Type B pancreatic cell (in vitro differentiated cells): ENCODE results near the gene GHR. TPM values are rescaled to one million over a fixed set of nuclear protein-coding genes. Genes with fewer than 3 reads are reported as not detected.

ENCODE experiments used
- DNase-seq: peaks from one replicate; pipeline ENCODE4 v3.0.0; 2021; ENCODE audit warnings: mixed read lengths; ENCODE audit not compliant: unreplicated experiment; ENCODE audit errors: extremely low spot score
- H3K27ac Mint-ChIP-seq: 2 replicates; pipeline ENCODE4 v1.8.0; 2021; ENCODE audit warnings: mild to moderate bottlenecking, mixed read lengths
- H3K27me3 Mint-ChIP-seq: 2 replicates; pipeline ENCODE4 v1.8.0; 2021; ENCODE audit warnings: mixed read lengths
- H3K36me3 Mint-ChIP-seq: 2 replicates; pipeline ENCODE4 v1.8.0; 2021; ENCODE audit warnings: mixed read lengths
- H3K4me1 Mint-ChIP-seq: one replicate; pipeline ENCODE4 v1.8.0; 2021; ENCODE audit warnings: mixed read lengths; ENCODE audit not compliant: unreplicated experiment
- H3K4me3 Mint-ChIP-seq: 2 replicates; pipeline ENCODE4 v1.8.0; 2021; ENCODE audit warnings: mild to moderate bottlenecking, mixed read lengths
- H3K9me3 Mint-ChIP-seq: 2 replicates; pipeline ENCODE4 v1.8.0; 2021; ENCODE audit warnings: mixed read lengths
- total RNA-seq: library from RNA; stranded (reverse); gene quantifications from 2 replicates; pipeline ENCODE4 v1.2.1, GENCODE V29; 2021; ENCODE audit warnings: low replicate concordance
- TF ChIP-seq, protein P1 (sequence below): fragments of 200-600 bp; sonication (generic); conservative IDR thresholded peaks from 2 replicates; pipeline ENCODE4 v1.5.0; 2021; ENCODE audit warnings: antibody characterized with exemption, mild to moderate bottlenecking

Gene GHR
- total RNA-seq, 1 donor from 2014 or later, result 2.6 TPM

GRCh38 chr5:42483472-42484154 is 60.4 kb downstream of the GHR start:
- no peak overlapping the region for H3K4me3 Mint-ChIP-seq
- TF ChIP-seq, protein P1, sequence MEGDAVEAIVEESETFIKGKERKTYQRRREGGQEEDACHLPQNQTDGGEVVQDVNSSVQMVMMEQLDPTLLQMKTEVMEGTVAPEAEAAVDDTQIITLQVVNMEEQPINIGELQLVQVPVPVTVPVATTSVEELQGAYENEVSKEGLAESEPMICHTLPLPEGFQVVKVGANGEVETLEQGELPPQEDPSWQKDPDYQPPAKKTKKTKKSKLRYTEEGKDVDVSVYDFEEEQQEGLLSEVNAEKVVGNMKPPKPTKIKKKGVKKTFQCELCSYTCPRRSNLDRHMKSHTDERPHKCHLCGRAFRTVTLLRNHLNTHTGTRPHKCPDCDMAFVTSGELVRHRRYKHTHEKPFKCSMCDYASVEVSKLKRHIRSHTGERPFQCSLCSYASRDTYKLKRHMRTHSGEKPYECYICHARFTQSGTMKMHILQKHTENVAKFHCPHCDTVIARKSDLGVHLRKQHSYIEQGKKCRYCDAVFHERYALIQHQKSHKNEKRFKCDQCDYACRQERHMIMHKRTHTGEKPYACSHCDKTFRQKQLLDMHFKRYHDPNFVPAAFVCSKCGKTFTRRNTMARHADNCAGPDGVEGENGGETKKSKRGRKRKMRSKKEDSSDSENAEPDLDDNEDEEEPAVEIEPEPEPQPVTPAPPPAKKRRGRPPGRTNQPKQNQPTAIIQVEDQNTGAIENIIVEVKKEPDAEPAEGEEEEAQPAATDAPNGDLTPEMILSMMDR, result no peak
- H3K27ac Mint-ChIP-seq, result no peak overlapping the region
- no peaks in the 10 kb centered on the region for H3K36me3 Mint-ChIP-seq
- DNase-seq, result no peak
- H3K9me3 Mint-ChIP-seq, result no peaks in the 10 kb centered on the region
- no peaks in the 10 kb centered on the region for H3K27me3 Mint-ChIP-seq
- H3K4me1 Mint-ChIP-seq, result no peaks in the 10 kb centered on the region

GRCh38 chr5:42487077-42487476 is 63.8 kb downstream of the GHR start:
- no peak overlapping the region for H3K27ac Mint-ChIP-seq
- TF ChIP-seq, protein P1, result no peak
- no peaks in the 10 kb centered on the region for H3K36me3 Mint-ChIP-seq
- H3K4me3 Mint-ChIP-seq, result no peak overlapping the region
- H3K4me1 Mint-ChIP-seq, result no peaks in the 10 kb centered on the region
- no peaks in the 10 kb centered on the region for H3K27me3 Mint-ChIP-seq
- DNase-seq, result no peak
- H3K9me3 Mint-ChIP-seq, result no peaks in the 10 kb centered on the region

DNA sequence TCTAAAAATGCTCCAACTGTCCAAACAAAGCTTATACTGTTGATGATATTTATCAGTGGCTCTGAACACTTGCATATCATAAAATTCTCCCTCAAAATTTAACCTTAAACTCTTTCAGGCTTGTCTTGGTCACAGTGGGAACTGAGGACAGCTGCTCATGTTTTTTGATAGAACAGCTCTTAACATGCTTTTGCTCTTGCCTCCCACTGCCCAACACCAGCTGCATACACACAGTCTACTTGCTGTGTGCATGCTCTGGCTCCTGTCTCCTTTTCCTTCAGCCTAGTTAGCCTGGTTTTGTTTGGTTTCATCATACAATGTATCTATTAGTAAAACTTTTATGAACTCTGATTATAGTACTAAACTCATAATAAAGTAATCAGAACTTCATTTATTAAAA is 64.6 kb downstream of the GHR start:
- Mint-ChIP-seq H3K4me1 (no peaks in the 10 kb centered on the region), H3K27me3 (no peaks in the 10 kb centered on the region), H3K9me3 (no peaks in the 10 kb centered on the region), H3K36me3 (no peaks in the 10 kb centered on the region), H3K4me3 (no peak overlapping the region), H3K27ac (no peak overlapping the region)
- no peak for DNase-seq
- TF ChIP-seq, protein P1, result no peak

- H3K27me3 Mint-ChIP-seq, result no peaks in the 10 kb centered on the region
- H3K4me3 Mint-ChIP-seq, result no peak overlapping the region
- DNase-seq, result no peak
- H3K36me3 Mint-ChIP-seq, result no peaks in the 10 kb centered on the region
- H3K27ac Mint-ChIP-seq, result no peak overlapping the region
- TF ChIP-seq, protein P1, result no peak
- H3K4me1 Mint-ChIP-seq, result no peaks in the 10 kb centered on the region
- no peaks in the 10 kb centered on the region for H3K9me3 Mint-ChIP-seq
Observed at GRCh38 chr5:42490831-42491230, 67.6 kb downstream of the GHR start.

GRCh38 chr5:42491699-42492098 is 68.5 kb downstream of the GHR start:
- Mint-ChIP-seq H3K27ac (no peak overlapping the region), H3K9me3 (no peaks in the 10 kb centered on the region), H3K36me3 (no peaks in the 10 kb centered on the region), H3K4me3 (no peak overlapping the region), H3K27me3 (no peaks in the 10 kb centered on the region), H3K4me1 (no peaks in the 10 kb centered on the region)
- TF ChIP-seq, protein P1, result no peak
- DNase-seq, result no peak
